ENCODE data around the gene RHBDF1. TPM values are rescaled to one million over a fixed set of nuclear protein-coding genes. Genes with fewer than 3 reads are reported as not detected.

Gene RHBDF1
- total RNA-seq, 1 donor from 2014 or later: 27.3 TPM

DNA sequence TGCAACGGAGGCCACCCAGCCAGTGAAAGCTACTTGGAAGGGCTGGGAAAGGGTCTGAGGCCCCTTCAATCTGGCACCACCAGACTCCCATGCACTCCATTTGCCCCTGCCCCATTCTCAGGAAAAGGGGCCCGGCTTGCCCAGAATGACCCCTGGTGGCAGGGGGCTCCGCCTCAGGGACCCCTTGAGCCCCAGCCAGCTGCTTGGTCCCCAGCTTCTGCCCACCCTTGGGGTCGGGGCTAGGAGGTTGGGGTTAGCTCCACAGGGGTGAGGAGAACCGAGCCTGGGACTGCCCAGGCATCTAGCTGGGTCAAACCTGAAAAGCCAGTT, 1.3 kb downstream of the RHBDF1 start:
- Mint-ChIP-seq H3K4me3 (peak overlapping the region; percentile 90), H3K4me1 (ENCODE audit: unreplicated experiment) (peaks cover 26% of the 10 kb centered on the region), H3K9me3 (no peaks in the 10 kb centered on the region), H3K27ac (peak overlapping the region; percentile 90), H3K27me3 (peaks cover 3% of the 10 kb centered on the region), H3K36me3 (no peaks in the 10 kb centered on the region)
- TF ChIP-seq, protein P1, sequence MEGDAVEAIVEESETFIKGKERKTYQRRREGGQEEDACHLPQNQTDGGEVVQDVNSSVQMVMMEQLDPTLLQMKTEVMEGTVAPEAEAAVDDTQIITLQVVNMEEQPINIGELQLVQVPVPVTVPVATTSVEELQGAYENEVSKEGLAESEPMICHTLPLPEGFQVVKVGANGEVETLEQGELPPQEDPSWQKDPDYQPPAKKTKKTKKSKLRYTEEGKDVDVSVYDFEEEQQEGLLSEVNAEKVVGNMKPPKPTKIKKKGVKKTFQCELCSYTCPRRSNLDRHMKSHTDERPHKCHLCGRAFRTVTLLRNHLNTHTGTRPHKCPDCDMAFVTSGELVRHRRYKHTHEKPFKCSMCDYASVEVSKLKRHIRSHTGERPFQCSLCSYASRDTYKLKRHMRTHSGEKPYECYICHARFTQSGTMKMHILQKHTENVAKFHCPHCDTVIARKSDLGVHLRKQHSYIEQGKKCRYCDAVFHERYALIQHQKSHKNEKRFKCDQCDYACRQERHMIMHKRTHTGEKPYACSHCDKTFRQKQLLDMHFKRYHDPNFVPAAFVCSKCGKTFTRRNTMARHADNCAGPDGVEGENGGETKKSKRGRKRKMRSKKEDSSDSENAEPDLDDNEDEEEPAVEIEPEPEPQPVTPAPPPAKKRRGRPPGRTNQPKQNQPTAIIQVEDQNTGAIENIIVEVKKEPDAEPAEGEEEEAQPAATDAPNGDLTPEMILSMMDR (conservative IDR thresholded peaks at IDR 0.05): no peak
- no peak for DNase-seq (ENCODE audit: extremely low spot score, unreplicated experiment)

DNA sequence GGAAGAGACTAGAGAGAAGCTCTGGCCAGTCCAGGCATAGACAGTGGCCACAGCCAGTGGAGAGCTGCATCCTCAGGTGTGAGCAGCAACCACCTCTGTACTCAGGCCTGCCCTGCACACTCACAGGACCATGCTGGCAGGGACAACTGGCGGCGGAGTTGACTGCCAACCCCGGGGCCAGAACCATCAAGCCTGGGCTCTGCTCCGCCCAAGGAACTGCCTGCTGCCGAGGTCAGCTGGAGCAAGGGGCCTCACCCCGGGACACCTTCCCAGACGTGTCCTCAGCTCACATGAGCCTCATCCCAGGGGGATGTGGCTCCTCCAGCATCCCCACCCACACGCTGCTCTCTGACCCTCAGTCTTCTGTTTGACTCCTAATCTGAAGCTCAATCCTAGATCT, 3.2 kb downstream of the RHBDF1 start:
- Mint-ChIP-seq H3K27me3 (peaks cover 3% of the 10 kb centered on the region), H3K36me3 (no peaks in the 10 kb centered on the region), H3K4me3 (no peak overlapping the region), H3K4me1 (ENCODE audit: unreplicated experiment) (peaks cover 20% of the 10 kb centered on the region), H3K27ac (no peak overlapping the region), H3K9me3 (no peaks in the 10 kb centered on the region)
- DNase-seq (ENCODE audit: extremely low spot score, unreplicated experiment): no peak
- TF ChIP-seq, protein P1 (conservative IDR thresholded peaks at IDR 0.05): no peak

DNA sequence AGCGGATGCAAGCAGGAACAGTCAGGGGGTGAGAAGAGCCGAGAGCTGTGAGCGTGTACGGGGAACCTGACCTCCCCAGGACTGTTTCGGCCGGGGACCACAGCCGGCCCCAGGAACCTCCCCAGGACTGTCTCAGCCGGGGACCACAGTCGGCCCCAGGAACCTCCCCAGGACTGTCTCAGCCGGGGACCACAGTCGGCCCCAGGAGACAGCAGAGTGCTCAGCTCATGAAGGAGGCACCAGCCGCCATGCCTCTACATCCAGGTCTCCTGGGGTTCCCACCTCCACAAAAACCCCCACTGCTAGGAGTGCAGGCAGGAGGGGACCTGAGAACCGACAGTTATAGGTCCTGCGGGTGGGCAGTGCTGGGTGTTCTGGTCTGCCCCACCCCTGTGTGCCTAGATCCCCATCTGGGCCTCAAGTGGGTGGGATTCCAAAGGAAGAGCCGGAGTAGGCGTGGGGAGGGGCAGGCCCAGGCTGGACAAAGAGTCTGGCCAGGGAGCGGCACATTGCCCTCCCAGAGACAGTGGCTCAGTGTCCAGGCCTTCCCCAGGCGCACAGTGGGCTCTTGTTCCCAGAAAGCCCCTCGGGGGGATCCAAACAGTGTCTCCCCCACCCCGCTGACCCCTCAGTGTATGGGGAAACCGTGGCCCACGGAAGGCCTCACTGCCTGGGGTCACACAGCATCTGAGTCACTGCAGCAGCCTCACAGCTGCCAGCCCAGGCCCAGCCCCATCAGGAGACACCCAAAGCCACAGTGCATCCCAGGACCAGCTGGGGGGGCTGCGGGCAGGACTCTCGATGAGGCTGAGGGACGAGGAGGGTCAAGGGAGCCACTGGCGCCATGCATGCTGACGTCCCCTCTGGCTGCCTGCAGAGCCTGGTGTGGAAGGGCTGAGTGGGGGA, 4.3 kb downstream of the RHBDF1 start:
- DNase-seq (ENCODE audit: extremely low spot score, unreplicated experiment): no peak
- Mint-ChIP-seq H3K4me1 (ENCODE audit: unreplicated experiment) (peaks cover 19% of the 10 kb centered on the region), H3K27me3 (peaks cover 3% of the 10 kb centered on the region), H3K4me3 (no peak overlapping the region), H3K9me3 (no peaks in the 10 kb centered on the region), H3K27ac (no peak overlapping the region), H3K36me3 (no peaks in the 10 kb centered on the region)
- TF ChIP-seq, protein P1 (conservative IDR thresholded peaks at IDR 0.05): no peak

DNA sequence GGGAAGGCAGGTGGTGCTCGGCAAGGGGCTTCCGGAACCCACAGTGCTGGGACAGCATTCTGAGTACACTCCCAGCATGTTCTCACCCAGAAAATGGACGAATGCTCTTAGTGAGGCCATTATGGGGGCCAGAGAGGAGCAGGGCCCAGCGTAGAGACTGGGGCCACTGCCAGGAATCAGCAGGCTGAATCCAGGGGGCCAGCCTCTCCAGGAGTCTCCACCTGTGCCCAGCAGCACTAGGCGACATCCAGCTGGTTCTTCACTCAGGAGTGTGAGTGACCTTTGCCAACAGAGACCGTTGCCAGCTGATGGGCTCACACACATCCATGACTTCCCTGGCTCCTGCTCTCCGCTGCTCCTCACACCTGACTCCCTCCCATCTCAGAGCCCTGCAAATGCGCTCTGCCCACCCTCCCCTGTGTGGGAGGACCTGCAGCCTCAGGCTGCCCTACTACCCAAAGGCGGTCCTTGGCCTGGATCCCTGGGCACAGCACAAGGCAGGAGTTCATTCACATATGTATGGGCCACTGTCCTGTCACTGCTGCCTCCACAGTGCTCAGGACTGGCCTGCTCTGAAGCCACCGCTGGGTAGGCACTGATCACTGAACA, 5.1 kb downstream of the RHBDF1 start:
- Mint-ChIP-seq H3K4me1 (ENCODE audit: unreplicated experiment) (peaks cover 15% of the 10 kb centered on the region), H3K36me3 (no peaks in the 10 kb centered on the region), H3K27ac (no peak overlapping the region), H3K9me3 (no peaks in the 10 kb centered on the region), H3K27me3 (no peaks in the 10 kb centered on the region), H3K4me3 (no peak overlapping the region)
- no peak for DNase-seq (ENCODE audit: extremely low spot score, unreplicated experiment)
- TF ChIP-seq, protein P1 (conservative IDR thresholded peaks at IDR 0.05): no peak

DNA sequence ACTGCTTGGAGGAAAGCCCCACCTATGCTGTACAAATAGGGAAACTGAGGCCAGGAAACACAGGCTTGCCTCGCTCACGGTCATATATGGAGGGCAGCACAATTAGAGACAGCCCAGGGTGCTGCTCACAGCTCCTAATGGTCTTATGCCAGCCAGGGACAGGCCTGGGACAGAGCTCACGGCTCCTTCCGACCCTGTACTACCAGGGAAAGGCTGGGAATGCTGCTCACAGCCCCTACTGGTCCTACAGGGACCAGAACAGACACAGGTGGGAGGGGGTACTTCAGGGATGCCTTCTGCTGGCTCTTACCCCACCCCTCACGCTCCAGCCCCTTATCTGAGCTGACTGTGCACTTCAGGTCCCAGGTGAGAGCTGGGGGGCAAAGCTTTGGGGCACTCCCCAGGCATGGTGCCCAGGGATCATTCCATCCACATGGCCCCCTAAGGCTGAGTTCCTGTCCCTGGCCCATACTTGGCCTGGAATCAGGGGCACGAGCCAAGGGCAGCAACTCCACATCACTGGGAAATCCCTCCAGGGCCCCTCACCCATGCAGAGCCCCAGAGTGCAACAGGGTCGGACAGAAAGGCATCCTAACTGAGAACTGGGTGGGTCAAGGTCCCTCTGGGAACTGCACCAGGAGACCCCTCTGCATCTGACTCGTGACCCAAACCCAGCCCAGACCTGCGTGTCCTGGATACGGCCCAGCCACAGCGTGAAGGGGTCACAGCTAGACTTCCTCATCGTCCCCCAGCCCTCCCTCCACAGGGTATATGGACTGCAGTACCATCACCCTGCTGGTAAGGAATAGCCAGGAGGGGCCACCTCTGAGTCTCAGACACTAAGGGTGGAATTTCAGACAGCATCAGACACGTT, 5.9 kb downstream of the RHBDF1 start:
- TF ChIP-seq, protein P1 (conservative IDR thresholded peaks at IDR 0.05): no peak
- Mint-ChIP-seq H3K36me3 (no peaks in the 10 kb centered on the region), H3K27me3 (no peaks in the 10 kb centered on the region), H3K27ac (no peak overlapping the region), H3K4me1 (ENCODE audit: unreplicated experiment) (peaks cover 15% of the 10 kb centered on the region), H3K9me3 (no peaks in the 10 kb centered on the region), H3K4me3 (no peak overlapping the region)
- no peak for DNase-seq (ENCODE audit: extremely low spot score, unreplicated experiment)

Data from type B pancreatic cell (in vitro differentiated cells).